Stimulated activated CD8-positive, alpha-beta memory T cell treated with anti-CD3 and anti-CD28 coated beads, Interleukin-4, amount 100 ng/mL, for 24 hours (primary cell): ENCODE results near the gene TMA7.

ENCODE experiments used
- DNase-seq: peaks from one replicate; pipeline ENCODE4 v3.0.0-alpha.2; 2020; ENCODE audit warnings: low read depth

The TMA7 gene

DNA sequence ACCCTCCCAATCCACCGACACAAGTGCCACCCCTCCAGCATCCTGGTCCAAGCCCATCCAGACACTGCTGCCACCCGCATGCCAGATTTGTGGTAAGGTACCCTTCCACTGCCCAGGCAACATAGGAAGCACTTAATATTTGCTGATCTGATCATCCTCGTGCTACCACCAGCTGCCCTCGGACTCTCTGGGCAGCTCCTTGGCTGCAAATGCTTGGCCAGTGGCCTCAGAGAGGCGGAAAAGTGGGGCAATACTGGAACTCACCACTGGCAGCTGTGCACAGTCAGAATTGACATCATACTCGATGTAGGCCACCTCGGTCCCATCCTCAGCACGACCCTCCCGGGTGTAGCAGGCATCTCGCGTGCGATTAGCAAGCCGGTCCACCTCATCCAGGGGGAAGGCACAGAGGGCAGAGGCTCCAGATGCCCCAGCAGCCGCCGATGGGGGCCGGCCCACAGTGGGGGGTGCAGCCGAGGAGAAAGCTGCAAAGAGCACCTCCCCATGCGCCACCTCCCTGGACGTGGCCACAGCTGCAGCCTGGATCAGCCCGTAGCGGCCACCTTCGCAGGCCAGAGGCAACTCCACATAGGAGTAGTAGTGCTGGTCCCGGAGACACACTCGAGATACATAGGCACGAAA, 16.7 kb upstream of the TMA7 start:
- DNase-seq, result no peak

DNA sequence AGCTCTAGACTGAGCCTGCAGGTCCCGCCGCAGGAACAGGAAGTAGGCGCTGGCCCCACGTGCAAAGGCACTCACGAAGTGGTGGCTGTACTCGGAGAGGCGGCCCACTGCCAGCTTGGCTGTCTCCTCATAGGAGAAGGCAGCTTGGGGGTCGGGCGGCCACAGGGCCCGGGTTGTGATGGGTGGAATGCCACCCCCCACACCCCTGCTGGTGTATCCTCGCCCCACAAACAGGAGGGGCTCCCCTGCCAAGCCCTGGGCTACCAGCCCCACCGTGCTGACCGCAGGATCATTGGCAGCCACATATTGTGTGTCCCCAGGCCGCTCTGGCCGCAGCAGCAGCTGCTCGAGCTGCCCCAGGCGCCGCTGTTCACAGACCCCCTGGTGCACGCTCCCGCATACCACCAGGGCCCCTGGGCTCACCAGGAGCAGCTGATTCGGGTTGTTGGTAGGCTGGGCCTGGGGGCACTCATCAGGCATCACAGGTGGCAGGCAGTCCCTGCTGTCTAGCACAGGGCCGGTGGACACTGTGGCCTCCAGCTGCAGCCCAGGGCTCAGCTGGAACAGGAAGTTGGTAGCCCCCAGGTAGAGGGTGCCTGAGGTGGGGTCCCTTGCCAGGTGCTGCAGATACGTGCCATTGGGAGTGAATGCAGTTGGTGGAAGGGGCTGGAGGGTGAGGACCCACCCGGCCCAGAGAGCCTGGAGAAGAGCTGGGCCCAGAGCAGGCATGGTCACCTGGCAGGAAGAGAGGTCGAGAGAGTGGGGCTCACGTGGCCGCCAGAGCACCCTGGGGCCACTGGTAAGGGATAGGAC, 16.0 kb upstream of the TMA7 start:
- DNase-seq, result no peak

- DNase-seq, result no peak
These were observed 14.7 kb upstream of the TMA7 start for GRCh38 chr3:48425281-48425812.

GRCh38 chr3:48426401-48426909, 13.6 kb upstream of the TMA7 start:
- no peak for DNase-seq

- DNase-seq, result no peak
These were observed 13.0 kb upstream of the TMA7 start for GRCh38 chr3:48426944-48427629.

DNA sequence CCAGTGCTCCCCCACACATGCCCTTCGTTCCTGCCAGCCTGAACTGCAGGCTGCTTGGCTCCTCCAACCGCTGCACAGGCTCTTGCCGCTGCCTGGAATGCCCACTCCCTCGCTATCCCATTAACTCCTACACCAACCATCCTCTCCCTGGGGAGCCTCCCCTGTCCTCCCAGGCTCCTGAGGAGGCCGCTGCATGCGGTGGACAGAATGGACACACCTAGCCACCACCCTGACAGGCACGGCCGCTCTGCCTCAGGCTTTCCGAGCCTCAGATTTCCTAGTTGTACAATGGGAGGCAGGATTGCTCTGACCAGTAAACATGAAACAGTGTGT, 12.5 kb upstream of the TMA7 start:
- no peak for DNase-seq

DNA sequence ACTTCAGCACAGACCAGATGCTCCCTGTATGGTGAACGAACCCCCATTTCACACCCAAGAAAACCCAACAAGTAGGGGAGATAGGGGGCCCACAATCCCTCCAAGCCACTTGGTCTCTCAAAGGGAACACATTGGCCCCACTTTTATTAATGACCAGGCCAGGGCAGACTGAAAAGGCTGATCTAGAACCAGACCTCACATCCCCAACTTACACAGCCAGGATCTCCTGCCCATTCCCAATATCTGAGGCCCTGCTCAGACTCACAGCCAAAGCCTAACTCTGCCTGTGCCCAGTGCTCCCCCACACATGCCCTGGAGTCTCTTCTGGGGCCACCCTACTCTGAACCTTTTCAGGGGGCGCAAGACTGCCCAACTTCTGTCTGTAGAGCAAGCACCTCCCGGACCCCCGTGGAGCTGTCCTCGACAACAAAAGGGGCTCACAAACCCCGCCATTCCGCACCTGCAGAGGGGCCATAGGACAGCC, 11.9 kb upstream of the TMA7 start:
- DNase-seq, result no peak

- no peak for DNase-seq
These were observed 11.3 kb upstream of the TMA7 start for GRCh38 chr3:48428572-48429316.

DNA sequence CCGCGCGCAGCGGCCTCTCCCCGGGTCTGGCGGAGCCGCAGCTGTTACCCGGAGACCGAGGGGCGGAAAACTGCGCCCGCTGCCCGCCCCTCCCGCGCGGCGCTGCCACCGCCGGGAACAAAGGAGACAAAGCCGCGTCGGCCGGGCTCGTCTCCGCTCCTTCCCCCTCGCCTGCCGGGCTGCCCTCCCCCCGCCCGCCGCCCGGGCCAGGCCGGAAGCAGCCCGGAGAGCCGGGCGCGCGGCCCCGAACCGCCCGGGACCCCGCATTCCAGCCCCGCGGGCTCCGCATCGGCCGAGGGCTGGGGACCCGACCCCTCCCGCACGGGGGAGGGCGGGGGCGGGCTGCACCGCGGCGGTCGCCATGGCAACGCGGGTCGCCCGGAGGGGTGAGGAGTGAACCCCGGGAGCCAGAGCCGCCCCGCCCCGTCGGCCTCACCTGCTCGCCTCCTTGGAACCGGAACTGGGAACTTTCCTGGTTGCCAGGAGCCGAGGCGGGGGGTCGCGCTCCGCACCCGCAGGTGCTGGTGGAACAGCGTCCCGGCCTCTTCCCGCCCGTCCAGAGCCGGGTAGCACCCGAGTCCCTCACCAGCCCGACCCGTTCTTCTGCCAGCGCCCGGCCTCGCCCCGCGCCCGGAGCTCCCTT, 10.6 kb upstream of the TMA7 start:
- peak; percentile 42 for DNase-seq

DNA sequence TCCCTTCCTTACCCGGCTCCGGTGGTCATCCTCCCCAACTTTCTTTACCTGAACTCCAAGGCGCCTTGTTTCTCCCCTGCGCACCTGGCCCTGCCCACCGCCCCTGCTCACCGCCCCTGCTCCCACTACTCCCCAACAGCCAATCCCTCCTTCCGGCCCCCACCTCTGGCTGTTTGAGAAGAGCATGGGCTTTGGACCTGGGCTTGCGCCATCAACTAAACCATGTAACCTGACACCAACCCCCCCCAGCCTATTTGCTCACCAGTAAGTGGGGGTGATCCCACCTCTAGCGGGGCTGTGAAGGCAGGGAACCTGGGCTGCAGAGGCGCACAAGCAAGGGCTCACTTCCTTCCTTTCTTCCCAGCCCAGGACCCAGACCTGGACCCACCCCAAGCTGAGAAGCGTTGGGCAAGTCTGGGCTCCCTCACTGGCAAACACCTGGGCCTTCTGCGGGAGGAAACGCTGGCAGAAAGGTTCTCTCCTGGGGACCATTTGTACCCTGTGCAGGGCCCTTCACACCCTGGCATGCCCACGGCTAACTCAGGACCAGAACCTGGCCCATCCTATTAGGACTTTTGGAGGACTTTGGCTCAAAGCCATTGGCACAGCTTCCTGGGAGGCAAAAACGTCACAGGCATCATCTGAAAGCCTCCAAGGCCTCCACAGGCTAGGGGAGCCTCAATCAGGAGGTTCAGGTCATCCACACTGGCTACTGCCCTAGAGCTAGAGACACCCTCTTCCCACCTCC, 9.9 kb upstream of the TMA7 start, which contains the start of gene PLXNB1:
PLXNB1 (minus strand) TSS at position 127 of the 748 bp plus-strand sequence. CDS start 5,475 bp downstream, outside the sequence.
- DNase-seq, result no peak

DNA sequence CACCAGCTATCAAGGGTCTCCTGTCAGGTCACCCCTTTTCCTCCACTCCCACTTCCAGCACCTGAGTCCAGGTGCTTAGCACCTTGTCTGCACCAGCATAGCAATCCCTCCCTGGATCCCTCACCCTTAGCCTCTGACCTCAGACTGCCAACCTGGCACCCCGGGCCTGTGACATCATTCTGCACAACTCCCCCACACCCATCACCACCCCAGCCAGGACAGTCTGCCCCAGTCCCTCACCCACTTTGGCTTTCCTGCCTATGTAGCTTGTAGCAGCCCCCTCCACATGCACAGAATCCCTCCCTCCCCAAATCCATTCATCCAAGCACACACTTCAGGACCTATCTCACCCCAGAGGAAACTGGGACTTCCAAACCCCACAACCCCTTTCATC, 9.4 kb upstream of the TMA7 start:
- no peak for DNase-seq

DNA sequence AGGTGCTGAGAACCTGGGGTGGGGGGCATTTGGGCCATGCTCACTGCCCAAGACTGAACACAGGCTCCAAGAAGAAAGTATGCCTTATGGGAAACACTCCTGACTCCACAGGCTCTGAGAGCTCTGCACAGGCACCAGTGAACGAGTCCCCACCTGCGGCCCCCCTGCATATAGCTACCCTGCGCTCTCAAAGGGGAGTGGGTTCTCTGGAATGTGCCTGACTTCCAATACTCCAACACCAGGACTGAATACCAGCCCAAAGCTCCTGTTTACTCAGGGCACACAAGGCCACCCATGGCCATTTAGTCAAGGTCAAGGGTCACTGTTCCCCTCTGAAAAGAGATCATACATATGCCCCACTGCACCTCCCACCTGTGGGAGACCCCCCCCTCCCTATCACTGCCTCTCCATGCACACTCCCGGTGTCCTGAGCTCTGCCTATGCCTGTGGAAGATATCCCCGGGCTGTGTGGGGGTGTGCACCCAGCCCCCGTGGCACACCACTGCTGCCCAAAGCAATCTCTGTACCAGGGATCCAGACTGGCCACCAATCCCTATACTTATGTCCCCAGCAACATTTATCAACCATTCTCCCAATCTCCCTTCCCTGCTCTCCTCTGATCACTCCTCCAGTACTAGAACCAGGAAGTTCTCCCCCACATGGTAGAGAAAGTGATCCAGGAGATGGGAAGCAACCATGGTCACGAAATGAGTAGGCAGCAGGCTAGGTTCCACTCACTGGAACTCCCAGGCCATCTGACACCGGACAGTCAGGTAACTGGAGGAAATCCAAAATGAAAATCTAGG, 8.6 kb upstream of the TMA7 start:
- no peak for DNase-seq

DNA sequence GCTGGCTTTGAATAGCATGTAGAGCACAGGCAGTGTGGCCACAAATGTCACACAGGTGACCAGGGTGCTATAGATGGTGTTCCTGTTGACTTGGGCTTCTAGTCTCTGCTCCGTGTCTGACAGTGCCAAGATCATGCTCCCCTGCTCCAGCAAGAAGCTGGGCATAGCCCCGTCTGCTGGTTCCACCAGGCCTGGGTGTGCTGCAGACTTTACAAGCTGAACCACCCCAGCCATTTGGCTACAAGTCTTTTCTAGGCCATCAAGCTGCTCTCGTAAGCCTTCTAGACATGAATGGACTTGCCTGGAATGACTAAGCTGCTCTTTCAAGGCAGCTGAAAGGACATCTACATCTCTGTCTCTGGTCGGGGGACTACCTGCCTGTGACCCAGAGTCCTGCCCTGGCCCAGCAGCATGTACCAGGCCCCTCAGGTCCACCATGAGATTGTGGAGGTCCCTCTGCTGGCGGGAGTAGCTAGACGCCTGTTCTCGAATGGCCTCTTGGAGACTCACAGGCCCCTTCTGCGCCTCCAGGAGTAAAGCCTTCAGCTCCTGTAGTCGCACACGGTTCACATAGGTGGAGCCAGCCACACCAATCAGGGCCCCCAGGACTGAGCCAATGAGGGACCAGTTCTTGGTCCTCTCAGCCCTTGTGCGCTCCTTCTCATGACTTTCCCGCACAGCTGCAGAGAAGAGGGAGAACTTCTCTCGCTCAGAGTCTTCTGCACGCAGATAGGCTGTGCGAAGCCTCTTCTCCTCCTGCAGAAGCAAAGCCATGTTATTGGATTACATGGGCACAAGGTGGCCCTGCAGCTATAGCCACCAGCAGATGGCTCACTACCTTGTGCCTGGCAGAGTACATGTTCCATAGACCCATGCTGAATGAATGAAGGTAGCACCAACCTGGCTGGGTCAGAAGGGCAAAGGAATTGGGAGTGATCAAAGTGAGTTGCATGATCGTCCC, 7.4 kb upstream of the TMA7 start:
- no peak for DNase-seq

DNA sequence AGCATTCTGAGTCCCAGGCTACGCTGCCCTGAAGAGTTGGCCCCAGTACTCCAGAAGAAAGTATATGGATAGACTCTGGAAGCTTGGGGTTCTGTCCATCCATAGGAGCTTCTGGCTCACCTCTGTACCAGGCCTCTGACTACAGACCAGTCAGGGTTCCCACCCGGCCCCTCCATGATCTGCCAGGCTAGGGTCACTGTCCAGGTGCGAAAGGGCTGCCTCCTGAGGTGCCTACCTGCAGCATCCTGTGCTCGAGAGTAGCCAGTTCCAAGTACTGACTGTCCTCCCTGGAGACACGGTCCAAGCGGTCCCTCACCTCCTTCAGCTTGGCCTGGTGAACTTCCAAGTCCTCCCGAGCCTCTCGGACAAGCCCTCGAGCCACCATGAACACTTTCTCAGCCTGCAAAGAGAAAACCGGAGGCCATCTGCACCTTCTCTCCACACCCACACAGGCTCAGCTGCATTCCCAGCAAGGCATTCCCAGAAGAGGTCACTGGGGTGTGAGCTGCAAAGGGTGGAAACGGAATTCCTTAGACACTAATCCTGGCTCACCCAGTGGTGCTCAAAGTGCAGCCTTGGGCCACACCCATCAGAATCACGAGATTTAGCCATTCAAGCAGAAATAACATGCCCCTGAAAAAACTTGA, 6.5 kb upstream of the TMA7 start:
- DNase-seq, result no peak

- no peak for DNase-seq
These were observed 5.3 kb upstream of the TMA7 start for GRCh38 chr3:48434591-48435222.

DNA sequence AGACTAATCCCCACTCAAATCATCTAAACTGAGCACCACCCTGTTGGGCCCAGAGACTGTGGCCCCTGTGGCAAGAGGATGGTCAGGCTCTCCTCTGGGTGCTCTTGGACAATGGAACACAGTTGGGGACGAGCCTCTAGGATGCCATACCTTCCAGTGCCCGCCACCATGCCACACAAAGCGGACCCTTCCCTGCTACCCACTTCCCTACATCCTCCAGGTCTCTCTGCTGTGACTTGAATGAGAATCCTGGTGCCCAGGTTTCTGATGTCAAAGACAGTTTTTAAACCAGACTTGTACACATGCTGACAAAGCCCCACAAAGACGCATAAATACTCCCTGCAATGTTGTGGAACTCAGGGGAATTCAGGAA, 4.8 kb upstream of the TMA7 start:
- DNase-seq, result no peak

- peak; percentile 71 for DNase-seq
These were observed 4.1 kb upstream of the TMA7 start for GRCh38 chr3:48435774-48436476.
